HFFc6 (cell line): ENCODE data around the gene GPRC5D. TPM values are rescaled to one million over a fixed set of nuclear protein-coding genes. Genes with fewer than 3 reads are reported as not detected.

Experiments used
- DNase-seq: peaks from one replicate; pipeline ENCODE4 v3.0.0-alpha.2; 2018
- H3K27ac Mint-ChIP-seq: 2 replicates; pipeline ENCODE4 v1.8.0; 2020; ENCODE audit warnings: mild to moderate bottlenecking, mixed read lengths
- H3K27me3 Mint-ChIP-seq: 2 replicates; pipeline ENCODE4 v1.8.0; 2021; ENCODE audit warnings: mild to moderate bottlenecking, moderate library complexity, mixed read lengths; ENCODE audit not compliant: insufficient read depth
- H3K36me3 Mint-ChIP-seq: 2 replicates; pipeline ENCODE4 v1.8.0; 2021; ENCODE audit warnings: low read depth, mixed read lengths
- H3K4me1 Mint-ChIP-seq: 2 replicates; pipeline ENCODE4 v1.8.0; 2020; ENCODE audit warnings: low read depth, mixed read lengths
- H3K4me3 Mint-ChIP-seq: 2 replicates; pipeline ENCODE4 v1.8.0; 2020; ENCODE audit warnings: mild to moderate bottlenecking, moderate library complexity, mixed read lengths
- H3K9me3 Mint-ChIP-seq: 2 replicates; pipeline ENCODE4 v1.8.0; 2020; ENCODE audit warnings: mild to moderate bottlenecking, mixed read lengths
- CTCF ChIP-seq: fragments of 200-600 bp; sonication (generic); IDR thresholded peaks from 2 replicates; pipeline ENCODE4 v1.5.0; 2021; ENCODE audit warnings: antibody characterized with exemption, mild to moderate bottlenecking
- total RNA-seq, 6 experiments: library from RNA; stranded (reverse); fragmentation: NEBNext Ultra II Directional; extraction: Animal tissue kit (Norgen Biotek cat#: 25700); gene quantifications; 2 replicates in 1 of 6; 3 replicates in 5 of 6; pipeline ENCODE4 v1.2.3, GENCODE V29; 2021

The GPRC5D gene
- total RNA-seq, 6 experiments from 2014 or later = not detected

- Mint-ChIP-seq H3K9me3 (no peaks in the 10 kb centered on the region), H3K4me3 (no peak overlapping the region), H3K36me3 (peaks cover 14% of the 10 kb centered on the region), H3K4me1 (peaks cover 65% of the 10 kb centered on the region), H3K27me3 (no peaks in the 10 kb centered on the region; the same call in 1 of the 2 replicates), H3K27ac (no peak overlapping the region)
- DNase-seq = no peak
- TF ChIP-seq CTCF = no peak
Observed at GRCh38 chr12:12995088-12995487, 43.1 kb upstream of the GPRC5D start.

- no peaks in the 10 kb centered on the region for H3K9me3 Mint-ChIP-seq
- peak overlapping the region; percentile 97 for H3K27ac Mint-ChIP-seq
- no peaks in the 10 kb centered on the region; the same call in 1 of the 2 replicates for H3K27me3 Mint-ChIP-seq
- TF ChIP-seq CTCF = no peak
- peaks cover 55% of the 10 kb centered on the region for H3K4me1 Mint-ChIP-seq
- no peak for DNase-seq
- H3K36me3 Mint-ChIP-seq = peaks cover 14% of the 10 kb centered on the region
- peak overlapping the region; percentile 88 for H3K4me3 Mint-ChIP-seq
Observed at GRCh38 chr12:12993367-12993766, 41.4 kb upstream of the GPRC5D start.

GRCh38 chr12:12992418-12993130 is 40.6 kb upstream of the GPRC5D start:
- H3K27me3 Mint-ChIP-seq = no peaks in the 10 kb centered on the region; the same call in 1 of the 2 replicates
- no peak for TF ChIP-seq CTCF
- H3K9me3 Mint-ChIP-seq = no peaks in the 10 kb centered on the region
- H3K27ac Mint-ChIP-seq = peak overlapping the region; percentile 97
- peak; percentile 68 for DNase-seq
- peak overlapping the region; percentile 88 for H3K4me3 Mint-ChIP-seq
- peaks cover 7% of the 10 kb centered on the region for H3K36me3 Mint-ChIP-seq
- H3K4me1 Mint-ChIP-seq = peaks cover 47% of the 10 kb centered on the region

- H3K36me3 Mint-ChIP-seq = peaks cover 5% of the 10 kb centered on the region; the same call in 1 of the 2 replicates
- TF ChIP-seq CTCF = no peak
Observed at GRCh38 chr12:12990700-12991468, 38.9 kb upstream of the GPRC5D start.

GRCh38 chr12:12987421-12987820 is 35.5 kb upstream of the GPRC5D start:
- Mint-ChIP-seq H3K27me3 (no peaks in the 10 kb centered on the region), H3K4me1 (peaks cover 30% of the 10 kb centered on the region), H3K36me3 (peaks cover 5% of the 10 kb centered on the region; the same call in 1 of the 2 replicates), H3K27ac (no peak overlapping the region), H3K4me3 (no peak overlapping the region), H3K9me3 (no peaks in the 10 kb centered on the region)
- no peak for DNase-seq
- no peak for TF ChIP-seq CTCF

More at GRCh38 chr12:12990700-12991468, 38.9 kb upstream of the GPRC5D start:
- peaks cover 39% of the 10 kb centered on the region for H3K4me1 Mint-ChIP-seq
- no peak for DNase-seq
- peak overlapping the region; percentile 97 for H3K27ac Mint-ChIP-seq
- H3K4me3 Mint-ChIP-seq = no peak overlapping the region
- H3K27me3 Mint-ChIP-seq = no peaks in the 10 kb centered on the region; the same call in 1 of the 2 replicates
- no peaks in the 10 kb centered on the region for H3K9me3 Mint-ChIP-seq
